Right ventricle myocardium superior (tissue), 1 donor: Measurements from ENCODE around the gene NEAT1. TPM values are rescaled to one million over a fixed set of nuclear protein-coding genes. Genes with fewer than 3 reads are reported as not detected.

Experiments used
- ATAC-seq: fragments of 200-7000 bp; cut with Tn5 transposase; one replicate; pipeline ENCODE4 v1.9.1; 2020; ENCODE audit warnings: mild to moderate bottlenecking; ENCODE audit not compliant: poor library complexity
- DNase-seq: peaks from one replicate; pipeline ENCODE4 v3.0.0-alpha.2; 2020
- intact Hi-C: fragments of 100-400 bp; cut with DNase I; formaldehyde crosslinking; loops from one replicate; pipeline ENCODE4 v1.11.2; 2022
- total RNA-seq: library from RNA; stranded (reverse); fragmentation: NEBNext Ultra II Directional; extraction: Animal tissue kit (Norgen Biotek cat#: 25700); gene quantifications from one replicate; pipeline ENCODE4 v1.2.1, GENCODE V29; 2021
- donor health status: DM: no; HTN: yes; CAD: no; lungs with severe emphysema.

NEAT1 gene
- total RNA-seq, 1 donor from 2014 or later = 451 TPM

DNA sequence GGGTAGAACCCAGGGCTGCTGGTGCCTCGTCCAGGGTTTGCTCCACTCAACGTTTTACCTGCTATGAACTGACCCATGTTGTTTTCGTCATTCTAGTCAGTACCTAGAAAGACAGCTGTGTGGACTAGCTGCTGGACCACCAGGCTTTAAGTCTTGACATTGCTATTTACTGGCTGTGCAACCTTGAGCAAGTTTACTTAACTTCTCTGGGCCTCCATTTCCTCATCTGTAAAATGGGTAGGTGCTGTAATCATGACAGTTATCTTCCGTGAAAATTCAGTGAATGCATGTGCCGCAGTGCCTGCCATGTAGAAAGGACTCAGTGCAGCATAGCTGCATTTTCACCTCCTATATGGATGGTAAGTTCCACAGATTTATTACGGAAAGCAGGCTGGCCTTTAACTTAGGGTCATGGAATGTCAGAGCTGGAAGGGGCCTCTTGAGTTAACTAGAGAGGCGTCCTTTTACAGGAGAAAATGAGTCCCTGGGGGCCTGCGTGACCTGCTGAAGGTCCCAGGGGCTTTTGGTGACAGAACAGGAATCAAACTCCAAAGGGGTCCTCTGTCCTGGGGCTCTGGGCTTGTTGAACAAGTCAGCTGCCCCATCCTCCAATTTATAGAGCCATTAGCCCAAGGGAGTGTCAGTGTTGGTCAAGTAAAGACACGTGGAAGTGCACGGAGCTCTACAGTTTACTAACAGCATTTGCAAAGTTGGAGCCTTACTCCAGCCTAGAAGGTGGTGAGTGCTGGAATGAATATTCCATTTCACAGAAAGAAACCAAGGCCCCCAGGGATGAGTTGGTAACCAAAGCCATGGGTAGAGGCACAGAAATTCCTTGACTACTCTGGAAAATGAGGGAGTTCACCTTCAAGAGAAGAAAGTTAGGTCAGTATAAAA is 64.2 kb downstream of the NEAT1 start:
- no peak for ATAC-seq
- intact Hi-C loops = no loop called here
- no peak for DNase-seq

DNA sequence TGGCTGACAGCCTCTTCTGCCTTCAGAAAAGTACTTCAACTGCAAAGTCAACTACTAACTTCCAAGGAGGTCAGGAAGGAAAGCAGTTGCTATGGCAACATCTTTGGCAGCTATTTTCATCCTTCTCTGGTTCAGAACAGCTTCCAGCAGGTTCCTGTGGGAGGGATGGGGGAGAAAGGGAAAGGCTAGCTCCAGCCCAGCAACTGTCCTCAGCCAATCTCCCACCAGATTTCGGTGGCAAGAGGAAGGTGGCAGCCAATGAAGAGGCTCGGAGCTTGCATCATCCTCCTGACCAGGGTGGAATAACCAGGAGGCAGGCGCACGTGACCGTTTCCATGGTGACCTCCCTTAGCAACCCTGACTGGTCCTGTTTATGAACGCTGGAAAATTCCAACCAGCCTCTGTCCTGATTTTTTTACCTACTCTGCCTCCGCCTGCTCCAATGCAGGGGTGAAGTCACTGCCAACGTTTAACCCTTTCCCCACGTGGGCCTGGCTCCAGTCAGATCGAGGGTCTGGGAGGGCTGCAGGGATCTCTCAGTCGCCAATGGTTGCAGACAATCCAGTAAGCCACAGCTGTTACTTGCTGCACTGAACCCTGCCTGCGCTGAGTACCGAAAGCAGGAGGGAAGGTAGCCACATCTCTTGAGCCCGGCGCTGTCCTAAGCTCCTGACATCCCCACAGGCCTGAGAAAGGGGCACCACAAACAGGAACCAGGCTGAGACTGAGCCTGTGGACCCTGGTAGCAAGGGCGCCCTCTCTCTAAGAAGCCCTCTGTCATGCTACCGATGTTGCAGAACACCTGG is 65.1 kb downstream of the NEAT1 start:
- DNase-seq = peak; percentile 99
- peak; percentile 87 for ATAC-seq
- intact Hi-C loops = no loop called here

DNA sequence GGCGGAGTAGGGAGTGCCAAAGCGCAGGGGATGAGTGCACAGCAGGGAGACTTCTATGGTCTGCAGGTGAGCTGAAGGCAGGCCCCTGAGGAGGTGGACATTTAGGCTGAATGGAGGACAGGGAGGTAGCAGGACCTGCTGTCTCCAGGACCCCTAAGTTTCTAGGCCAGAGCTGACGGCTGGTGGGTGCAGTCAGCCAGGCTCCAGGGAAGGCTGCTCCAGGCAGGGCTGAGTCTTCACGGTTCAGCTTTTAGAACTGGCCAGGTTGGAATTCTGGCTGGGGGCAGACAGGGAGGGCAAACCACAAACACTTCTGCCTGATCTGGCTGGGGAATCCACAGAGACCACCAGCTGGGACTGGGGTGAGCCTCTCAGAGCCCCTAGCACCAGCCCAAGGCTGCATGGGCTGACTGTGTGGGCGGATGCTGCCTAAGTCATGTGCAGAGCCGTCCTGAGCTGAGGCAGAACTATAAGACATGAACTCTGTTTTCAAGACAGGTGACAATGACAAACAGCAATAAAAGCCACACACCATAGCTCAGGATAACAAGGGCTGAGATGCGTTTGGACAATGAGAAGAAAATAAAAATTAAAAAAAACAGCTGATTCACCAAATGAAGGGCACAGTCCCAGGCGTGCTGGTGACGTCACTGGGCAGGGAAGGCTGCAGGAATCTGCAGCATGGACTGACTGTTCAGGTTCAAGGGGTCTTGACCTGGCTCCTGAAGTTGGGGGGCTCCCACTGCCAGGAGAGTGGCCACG is 65.9 kb downstream of the NEAT1 start:
- no peak for ATAC-seq
- intact Hi-C loops = no loop called here
- DNase-seq = peak; percentile 70

DNA sequence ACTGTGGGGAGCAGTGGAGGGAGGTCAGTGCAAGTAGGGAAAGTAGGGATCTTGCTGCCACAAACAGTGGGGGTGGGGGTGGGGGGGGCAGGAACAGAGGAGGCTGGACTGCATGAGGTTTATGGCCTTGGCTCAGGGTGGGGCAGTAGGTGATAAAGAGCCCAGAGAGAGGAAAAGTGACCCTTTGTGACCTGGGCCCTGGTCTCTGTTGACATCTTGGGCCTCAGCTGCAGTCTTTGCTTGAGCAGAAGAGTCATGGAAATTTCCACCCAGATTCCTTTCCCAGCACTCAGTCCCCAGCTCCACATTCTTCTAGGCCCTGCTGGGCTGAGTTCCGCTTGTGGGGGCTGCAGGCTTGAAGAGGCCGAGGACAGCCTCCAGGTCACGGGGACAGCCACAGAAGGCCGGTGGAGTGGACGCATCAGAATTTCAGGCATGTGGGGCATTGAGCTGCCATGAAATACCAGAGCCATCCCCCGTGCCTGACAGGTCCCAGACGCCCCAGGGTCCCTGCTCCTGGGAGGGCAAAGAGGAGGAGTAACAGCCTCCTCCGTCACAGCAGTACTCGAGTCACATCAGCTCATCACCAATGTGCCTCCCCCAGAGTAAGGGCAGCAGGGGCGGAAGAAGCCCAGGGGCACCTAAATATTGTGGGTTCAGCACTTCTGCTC is 66.6 kb downstream of the NEAT1 start:
- DNase-seq (peak; percentile 84), ATAC-seq (peak; percentile 16)
- intact Hi-C loops = no loop called here

DNA sequence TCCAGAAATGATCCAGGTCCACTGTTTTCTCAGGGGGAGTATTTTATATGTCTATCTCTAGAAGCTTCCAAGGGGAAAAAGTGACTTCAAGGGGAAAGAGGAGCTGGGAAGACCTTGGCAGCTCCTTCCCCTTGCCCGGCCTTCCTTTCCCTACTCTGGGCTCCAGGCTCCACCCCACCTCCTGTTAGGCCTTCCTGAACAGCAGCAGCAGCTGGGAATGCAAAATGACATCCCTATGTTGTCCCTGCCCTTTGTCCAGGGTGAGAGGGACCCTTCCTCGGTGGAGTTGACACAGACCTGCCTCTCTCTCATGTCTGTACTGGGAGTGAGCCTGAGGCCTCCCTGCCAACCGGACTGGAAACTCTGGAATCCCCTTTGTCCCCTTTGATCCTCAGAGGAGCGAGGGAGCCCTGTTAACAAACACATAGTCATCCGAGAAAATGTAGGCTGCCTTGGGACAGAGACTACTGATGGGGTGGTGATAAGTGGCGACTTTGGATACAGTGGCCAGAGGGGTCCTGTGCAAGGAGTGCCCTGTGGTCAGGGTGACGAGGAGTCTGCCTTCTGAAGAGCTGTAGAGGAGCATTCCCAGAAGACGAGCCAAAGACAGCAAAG is 67.2 kb downstream of the NEAT1 start:
- intact Hi-C loops = no loop called here
- no peak for DNase-seq
- no peak for ATAC-seq

DNA sequence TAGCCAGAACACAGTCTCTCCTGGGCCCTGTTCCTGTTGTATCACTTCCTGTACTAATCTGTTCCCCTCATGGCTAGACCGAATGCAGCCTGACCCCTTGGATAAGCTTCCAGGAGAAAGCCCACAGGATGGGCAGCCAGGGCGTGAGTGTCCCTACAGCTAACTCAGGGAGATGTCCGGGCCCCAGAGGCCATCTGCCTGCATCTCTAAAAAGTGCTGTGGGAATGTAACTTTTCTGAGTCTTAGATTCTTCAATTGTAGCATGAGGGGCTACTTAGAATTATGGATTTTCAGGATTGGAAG is 68.5 kb downstream of the NEAT1 start:
- ATAC-seq (no peak), DNase-seq (no peak)
- intact Hi-C loops = no loop called here

DNA sequence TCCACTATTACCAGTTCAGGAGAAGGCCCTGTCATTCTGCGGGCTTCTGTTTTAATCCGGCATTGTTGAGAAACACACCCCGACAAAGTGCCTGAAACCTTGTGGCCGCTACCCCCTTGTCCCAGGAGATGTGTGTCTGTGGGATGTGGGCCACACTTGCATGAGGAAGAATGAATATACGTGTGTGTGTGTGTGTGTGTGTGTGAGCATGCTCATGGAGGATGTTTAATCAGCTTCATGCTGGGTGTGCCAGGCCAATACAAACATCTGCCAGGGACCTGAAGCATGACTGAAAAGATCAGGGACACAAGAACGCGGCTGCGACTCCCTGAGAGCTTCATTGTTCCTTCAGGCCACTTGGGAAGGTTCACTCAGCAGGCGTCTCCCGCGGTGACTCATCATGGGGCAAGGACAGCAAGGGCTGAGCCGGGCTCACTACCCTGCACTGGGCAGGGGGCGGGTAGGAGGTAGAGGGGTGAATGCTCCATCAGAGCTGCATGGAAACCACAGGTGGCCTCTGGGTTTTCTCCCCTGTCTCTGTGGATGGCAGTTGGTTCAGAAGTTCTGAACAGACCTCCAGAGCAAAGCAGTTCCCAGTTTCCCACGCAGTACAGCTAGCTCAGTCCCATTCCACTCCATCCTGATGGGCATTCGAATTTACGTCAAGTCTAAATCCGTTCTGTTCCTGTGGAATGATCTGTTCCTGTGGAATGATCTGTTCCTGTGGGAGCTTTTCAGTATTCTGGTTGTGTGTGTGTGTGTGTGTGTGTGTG is 69.2 kb downstream of the NEAT1 start:
- ATAC-seq = peak; percentile 13
- intact Hi-C loops = no loop called here
- peak; percentile 87 for DNase-seq

DNA sequence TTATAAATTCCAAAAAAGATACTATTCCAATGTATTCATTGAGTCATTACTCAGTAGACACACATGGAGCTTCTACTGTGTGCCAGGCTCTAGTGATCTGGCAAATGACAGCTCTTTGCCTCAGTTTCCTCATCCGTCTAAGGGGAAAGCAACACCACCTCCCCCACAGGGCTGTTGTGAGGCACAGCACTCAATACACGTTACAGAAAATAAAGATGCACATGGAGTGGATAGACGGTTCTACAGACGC is 69.7 kb downstream of the NEAT1 start:
- DNase-seq = no peak
- no peak for ATAC-seq
- intact Hi-C loops = no loop called here

DNA sequence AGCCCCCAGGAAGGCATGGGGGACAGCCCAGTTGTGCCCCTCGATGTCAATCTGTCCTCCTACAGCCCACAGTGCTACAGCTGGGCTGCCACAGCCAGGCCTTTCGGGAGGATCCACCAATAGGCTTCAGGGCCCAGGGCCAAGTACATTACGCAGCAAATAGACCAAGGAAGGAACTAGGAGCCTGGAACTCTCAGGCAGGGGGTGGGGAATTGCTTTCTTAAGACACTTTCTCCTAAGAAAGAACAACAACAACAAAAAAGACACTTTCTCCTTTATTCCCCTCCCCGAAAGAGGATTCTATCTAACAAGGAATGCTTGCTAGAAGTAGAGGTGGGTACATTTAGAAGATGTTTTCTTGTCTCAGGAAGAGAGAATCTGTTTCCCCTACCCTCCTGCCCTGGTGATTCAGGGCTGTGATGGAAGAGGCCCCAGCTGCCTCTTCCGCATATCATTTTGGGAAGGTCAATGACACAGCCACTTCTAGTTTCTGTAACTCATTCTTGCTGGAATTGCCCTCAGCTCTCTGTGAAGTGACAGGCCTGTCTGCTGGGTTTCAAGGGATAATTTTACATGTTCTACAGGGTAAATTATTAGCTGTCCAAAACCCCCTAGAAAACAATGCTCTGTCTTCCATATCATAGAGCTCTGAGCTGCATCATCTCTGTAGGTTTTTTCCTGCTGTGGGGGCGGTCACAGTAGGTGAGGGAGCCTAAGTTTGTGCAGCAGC is 70.2 kb downstream of the NEAT1 start:
- DNase-seq (peak; percentile 91), ATAC-seq (peak; percentile 28)
- intact Hi-C loops = no loop called here

DNA sequence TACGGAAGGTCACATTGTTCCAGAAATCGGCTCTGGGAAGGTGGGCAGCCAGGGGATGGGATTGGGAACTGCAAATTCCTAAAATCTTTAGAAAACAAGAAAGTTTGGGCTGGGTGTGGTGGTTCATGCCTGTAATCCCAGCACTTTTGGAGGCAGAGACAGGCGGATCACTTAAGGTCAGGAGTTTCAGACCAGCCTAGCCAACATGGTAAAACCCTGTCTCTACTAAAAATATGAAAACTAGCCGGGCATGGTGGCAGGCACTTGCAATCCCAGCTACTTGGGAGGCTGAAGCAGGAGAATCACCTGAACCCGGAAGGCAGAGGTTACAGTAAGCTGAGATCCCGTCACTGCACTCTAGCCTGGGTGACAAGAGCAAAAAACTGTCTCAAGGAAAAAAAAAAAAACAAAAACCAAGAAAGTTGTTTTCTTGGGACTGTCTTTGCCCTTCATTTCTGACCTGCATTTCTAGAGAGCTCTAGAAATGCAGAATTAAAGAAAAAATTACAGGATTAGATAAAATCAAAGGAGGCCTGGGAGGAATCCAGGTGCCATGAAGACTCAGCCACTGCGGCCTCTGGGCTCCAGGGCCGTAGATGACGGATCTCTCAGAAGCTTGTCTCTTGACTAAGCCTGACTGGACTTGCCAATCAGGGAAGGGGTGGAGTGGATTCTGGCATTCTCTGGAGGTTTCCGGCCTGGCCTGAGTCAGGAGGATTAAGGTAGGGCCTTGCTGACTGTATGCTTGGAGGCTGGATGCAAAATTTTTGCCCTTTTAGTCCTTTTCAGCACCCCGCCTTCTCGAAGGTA is 71.0 kb downstream of the NEAT1 start:
- intact Hi-C loops = no loop called here
- peak; percentile 73 for DNase-seq
- ATAC-seq = no peak

Other genes starting within 250 kb of the NEAT1 start
- gene CAPN1, start 240.9 kb upstream of the NEAT1 start, total RNA-seq = 66.9 TPM
- 4.9 TPM for gene POLA2, start 160.8 kb upstream of the NEAT1 start, total RNA-seq
- gene CDC42EP2, start 107.9 kb upstream of the NEAT1 start, total RNA-seq = 14.0 TPM
- gene DPF2, start 88.9 kb upstream of the NEAT1 start, total RNA-seq = 49.3 TPM
- 1.0 TPM for gene TIGD3, start 68.0 kb upstream of the NEAT1 start, total RNA-seq
- gene SLC25A45, start 40.2 kb upstream of the NEAT1 start, total RNA-seq = 5.3 TPM
- 8.6 TPM for gene FRMD8, start 36.2 kb upstream of the NEAT1 start, total RNA-seq
- gene MALAT1, start 76.2 kb downstream of the NEAT1 start, total RNA-seq = 5,573 TPM
- gene SCYL1, start 102.3 kb downstream of the NEAT1 start, total RNA-seq = 60.5 TPM
- gene LTBP3, start 135.6 kb downstream of the NEAT1 start, total RNA-seq = 73.4 TPM
- gene ZNRD2, start 147.7 kb downstream of the NEAT1 start, total RNA-seq = 23.2 TPM
- 36.1 TPM for gene FAM89B, start 149.7 kb downstream of the NEAT1 start, total RNA-seq
- gene EHBP1L1, start 153.3 kb downstream of the NEAT1 start, total RNA-seq = 44.9 TPM
- 0.81 TPM for gene KCNK7, start 173.0 kb downstream of the NEAT1 start, total RNA-seq
- 38.5 TPM for gene MAP3K11, start 191.4 kb downstream of the NEAT1 start, total RNA-seq
- gene PCNX3, start 193.0 kb downstream of the NEAT1 start, total RNA-seq = 9.3 TPM
- 22.5 TPM for gene SIPA1, start 215.3 kb downstream of the NEAT1 start, total RNA-seq
- 31.0 TPM for gene RELA, start 240.1 kb downstream of the NEAT1 start, total RNA-seq